ENCODE measurements around the gene TRPM3.

DNA sequence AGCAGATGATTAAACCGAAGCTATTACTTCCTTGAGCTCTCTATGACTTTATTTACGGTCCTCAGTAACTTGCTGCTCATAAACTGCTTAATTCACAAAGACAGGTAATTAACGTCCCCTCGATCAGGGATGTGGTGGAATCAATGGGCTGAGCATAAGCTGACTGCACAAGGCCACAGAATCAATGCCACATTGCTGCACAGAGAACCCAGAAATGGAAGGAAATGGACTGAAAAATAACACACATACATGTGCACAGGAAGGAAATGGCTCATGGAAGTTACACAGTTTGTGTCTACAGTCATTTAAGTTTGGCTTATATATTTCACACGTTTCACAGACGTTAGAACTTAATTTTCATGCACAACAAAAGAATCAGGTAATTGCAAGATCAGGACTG is 588.7 kb downstream of the TRPM3 start:
- TF ChIP-seq, protein P1, sequence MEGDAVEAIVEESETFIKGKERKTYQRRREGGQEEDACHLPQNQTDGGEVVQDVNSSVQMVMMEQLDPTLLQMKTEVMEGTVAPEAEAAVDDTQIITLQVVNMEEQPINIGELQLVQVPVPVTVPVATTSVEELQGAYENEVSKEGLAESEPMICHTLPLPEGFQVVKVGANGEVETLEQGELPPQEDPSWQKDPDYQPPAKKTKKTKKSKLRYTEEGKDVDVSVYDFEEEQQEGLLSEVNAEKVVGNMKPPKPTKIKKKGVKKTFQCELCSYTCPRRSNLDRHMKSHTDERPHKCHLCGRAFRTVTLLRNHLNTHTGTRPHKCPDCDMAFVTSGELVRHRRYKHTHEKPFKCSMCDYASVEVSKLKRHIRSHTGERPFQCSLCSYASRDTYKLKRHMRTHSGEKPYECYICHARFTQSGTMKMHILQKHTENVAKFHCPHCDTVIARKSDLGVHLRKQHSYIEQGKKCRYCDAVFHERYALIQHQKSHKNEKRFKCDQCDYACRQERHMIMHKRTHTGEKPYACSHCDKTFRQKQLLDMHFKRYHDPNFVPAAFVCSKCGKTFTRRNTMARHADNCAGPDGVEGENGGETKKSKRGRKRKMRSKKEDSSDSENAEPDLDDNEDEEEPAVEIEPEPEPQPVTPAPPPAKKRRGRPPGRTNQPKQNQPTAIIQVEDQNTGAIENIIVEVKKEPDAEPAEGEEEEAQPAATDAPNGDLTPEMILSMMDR (conservative IDR thresholded peaks at IDR 0.05) = no peak
- TF ChIP-seq ZFX (IDR thresholded peaks at IDR 0.05) = no peak

All from C4-2B (cell line).